Measurements from ENCODE around the gene PDE10A.

DNA sequence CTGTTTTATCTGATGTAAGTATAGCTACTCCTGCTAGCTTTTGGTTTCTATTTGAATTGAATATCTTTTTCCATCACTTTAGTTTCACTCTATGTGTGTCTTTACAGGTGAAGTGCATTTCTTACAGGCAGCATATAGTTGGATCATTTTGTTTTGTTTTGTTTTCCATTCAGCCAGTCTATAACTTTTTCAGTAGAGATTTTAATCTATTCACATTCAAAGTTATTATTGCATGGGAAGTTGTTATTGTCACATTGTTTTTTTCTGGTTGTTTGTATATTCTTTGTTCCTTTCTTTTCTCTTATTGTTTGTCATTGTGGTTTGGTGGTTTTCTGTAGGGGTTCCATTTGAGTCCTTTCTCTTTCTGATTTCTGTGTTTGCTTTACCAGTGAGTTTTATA, 151.2 kb downstream of the PDE10A start:
- no peak for TF ChIP-seq CTCF (IDR thresholded peaks at IDR 0.05)
- no peak for TF ChIP-seq EZH2 (IDR thresholded peaks at IDR 0.05)
- TF ChIP-seq EZH2phosphoT487 (IDR thresholded peaks at IDR 0.05) = no peak

Measured in neural progenitor cell (in vitro differentiated cells).